Loucy (cell line): Measurements from ENCODE around the gene HACD4.

Experiments used
- H2AFZ ChIP-seq: fragments of 200-600 bp; sonication (generic); 2 replicates; pipeline ENCODE4 v1.6.0; 2016; ENCODE audit warnings: antibody characterized with exemption, mild to moderate bottlenecking, low read length, moderate library complexity
- H3F3A ChIP-seq: fragments of 200-600 bp; 2 replicates; pipeline ENCODE4 v1.6.0; 2016; ENCODE audit warnings: antibody characterized with exemption, low read depth, mild to moderate bottlenecking
- H3K27me3 ChIP-seq: fragments of 200-600 bp; sonication (generic); 2 replicates; pipeline ENCODE4 v1.6.1; 2014; ENCODE audit warnings: low read length, mild to moderate bottlenecking; ENCODE audit not compliant: insufficient read depth, poor library complexity, severe bottlenecking
- H3K36me3 ChIP-seq: fragments of 200-600 bp; sonication (generic); 2 replicates; pipeline ENCODE4 v1.6.1; 2016; ENCODE audit warnings: low read length; ENCODE audit not compliant: insufficient read depth
- H3K4me1 ChIP-seq: fragments of 200-600 bp; sonication (generic); 2 replicates; pipeline ENCODE4 v1.5.1; 2014; ENCODE audit warnings: low read length, mild to moderate bottlenecking; ENCODE audit not compliant: insufficient read depth, poor library complexity, severe bottlenecking
- H3K4me2 ChIP-seq: fragments of 200-600 bp; sonication (generic); 2 replicates; pipeline ENCODE4 v1.6.0; 2014; ENCODE audit warnings: antibody characterized with exemption, low read length, low read depth, mild to moderate bottlenecking; ENCODE audit not compliant: poor library complexity, severe bottlenecking
- H3K4me3 ChIP-seq: fragments of 200-600 bp; sonication (generic); 2 replicates; pipeline ENCODE4 v1.5.1; 2014; ENCODE audit warnings: low read length, mild to moderate bottlenecking, mixed read lengths; ENCODE audit not compliant: poor library complexity, severe bottlenecking
- H3K79me2 ChIP-seq: fragments of 200-600 bp; sonication (generic); 2 replicates; pipeline ENCODE4 v1.6.1; 2014; ENCODE audit warnings: low read length; ENCODE audit not compliant: insufficient read depth
- H3K9ac ChIP-seq: fragments of 200-600 bp; sonication (generic); 2 replicates; pipeline ENCODE4 v1.6.0; 2014; ENCODE audit warnings: mild to moderate bottlenecking, low read depth, low read length, moderate library complexity; ENCODE audit not compliant: poor library complexity, severe bottlenecking
- H3K9me2 ChIP-seq: fragments of 200-600 bp; sonication (generic); replicated peaks from 2 replicates; pipeline ENCODE4 v1.6.1; 2016; ENCODE audit warnings: low read depth, low read length, mixed read lengths
- H3K9me3 ChIP-seq: fragments of 200-600 bp; sonication (generic); 2 replicates; pipeline ENCODE4 v1.6.1; 2014; ENCODE audit warnings: mild to moderate bottlenecking, antibody characterized with exemption, low read length, low read depth; ENCODE audit not compliant: insufficient read depth
- H4K20me1 ChIP-seq: fragments of 200-600 bp; sonication (generic); 2 replicates; pipeline ENCODE4 v1.6.0; 2014; ENCODE audit warnings: antibody characterized with exemption, low read length, mild to moderate bottlenecking; ENCODE audit not compliant: insufficient read depth, poor library complexity, severe bottlenecking
- CTCF ChIP-seq: fragments of 200-600 bp; sonication (generic); conservative IDR thresholded peaks from 2 replicates; pipeline ENCODE4 v1.5.1; 2014; ENCODE audit warnings: mild to moderate bottlenecking, antibody characterized with exemption, low read length
- EZH2phosphoT487 ChIP-seq: fragments of 200-600 bp; IDR thresholded peaks from 2 replicates; pipeline ENCODE4 v1.6.1; 2018; ENCODE audit warnings: antibody characterized with exemption, mild to moderate bottlenecking, moderate library complexity, borderline replicate concordance

Gene HACD4

GRCh38 chr9:21053851-21054250, 22.4 kb upstream of the HACD4 start:
- Histone ChIP-seq H3K27me3 (no peaks in the 10 kb centered on the region), H3K9ac (no peak overlapping the region), H3K36me3 (no peaks in the 10 kb centered on the region), H2AFZ (no peak overlapping the region), H3K4me2 (no peak overlapping the region), H3K9me2 (no peaks in the 10 kb centered on the region), H3K4me1 (no peaks in the 10 kb centered on the region), H3F3A (no peaks in the 10 kb centered on the region), H3K4me3 (no peak overlapping the region), H4K20me1 (no peaks in the 10 kb centered on the region), H3K79me2 (no peaks in the 10 kb centered on the region), H3K9me3 (0 out of 2 replicates have a peak, but pooled peaks cover 2% of the 10 kb centered on the region)
- TF ChIP-seq CTCF: no peak
- TF ChIP-seq EZH2phosphoT487: no peak

- Histone ChIP-seq H3K9ac (no peak overlapping the region), H3K4me1 (peaks cover 22% of the 10 kb centered on the region), H3K9me3 (no peaks in the 10 kb centered on the region), H3K79me2 (no peaks in the 10 kb centered on the region), H3K4me3 (peak overlapping the region; percentile 1), H3F3A (no peaks in the 10 kb centered on the region), H3K9me2 (no peaks in the 10 kb centered on the region), H3K27me3 (no peaks in the 10 kb centered on the region), H2AFZ (no peak overlapping the region), H3K36me3 (no peaks in the 10 kb centered on the region), H3K4me2 (peak overlapping the region; percentile 40), H4K20me1 (no peaks in the 10 kb centered on the region)
- no peak for TF ChIP-seq EZH2phosphoT487
Observed at GRCh38 chr9:21047281-21047691, 15.8 kb upstream of the HACD4 start.

GRCh38 chr9:21043841-21044240, 12.4 kb upstream of the HACD4 start:
- Histone ChIP-seq H3F3A (no peaks in the 10 kb centered on the region), H3K79me2 (no peaks in the 10 kb centered on the region), H3K36me3 (no peaks in the 10 kb centered on the region), H3K9me2 (no peaks in the 10 kb centered on the region), H3K27me3 (no peaks in the 10 kb centered on the region), H3K4me2 (no peak overlapping the region), H3K4me3 (no peak overlapping the region), H3K4me1 (peaks cover 34% of the 10 kb centered on the region), H3K9me3 (no peaks in the 10 kb centered on the region), H2AFZ (no peak overlapping the region), H3K9ac (no peak overlapping the region), H4K20me1 (no peaks in the 10 kb centered on the region)
- TF ChIP-seq CTCF (no peak), EZH2phosphoT487 (no peak)

- Histone ChIP-seq H3K27me3 (no peaks in the 10 kb centered on the region), H3K4me1 (peaks cover 28% of the 10 kb centered on the region), H3F3A (no peaks in the 10 kb centered on the region), H3K9ac (no peak overlapping the region), H3K4me3 (no peak overlapping the region), H3K9me2 (no peaks in the 10 kb centered on the region), H3K9me3 (no peaks in the 10 kb centered on the region), H4K20me1 (no peaks in the 10 kb centered on the region), H3K79me2 (no peaks in the 10 kb centered on the region), H2AFZ (no peak overlapping the region), H3K36me3 (no peaks in the 10 kb centered on the region), H3K4me2 (no peak overlapping the region)
- TF ChIP-seq CTCF (no peak), EZH2phosphoT487 (no peak)
Observed at GRCh38 chr9:21042466-21042865, 11.0 kb upstream of the HACD4 start.
